Measurements from ENCODE around the gene PTGER2. TPM values are rescaled to one million over a fixed set of nuclear protein-coding genes. Genes with fewer than 3 reads are reported as not detected.

The PTGER2 gene
- polyA plus RNA-seq, 1 donor from 2014 or later, result not detected

- TF ChIP-seq RAD21 (conservative IDR thresholded peaks at IDR 0.05) (no peak), EZH2 (IDR thresholded peaks at IDR 0.05; ENCODE audit: borderline replicate concordance, insufficient read depth, low read length, poor library complexity, severe bottlenecking) (no peak), MXI1 (conservative IDR thresholded peaks at IDR 0.05; ENCODE audit: poor library complexity, severe bottlenecking) (no peak), TAF1 (IDR thresholded peaks at IDR 0.05; ENCODE audit: low read depth) (no peak), POLR2AphosphoS5 (IDR thresholded peaks at IDR 0.05) (no peak), SMC3 (conservative IDR thresholded peaks at IDR 0.05; ENCODE audit: poor library complexity) (no peak), EP300 (conservative IDR thresholded peaks at IDR 0.05; ENCODE audit: poor library complexity, severe bottlenecking) (no peak)
- TF ChIP-seq, protein P1, sequence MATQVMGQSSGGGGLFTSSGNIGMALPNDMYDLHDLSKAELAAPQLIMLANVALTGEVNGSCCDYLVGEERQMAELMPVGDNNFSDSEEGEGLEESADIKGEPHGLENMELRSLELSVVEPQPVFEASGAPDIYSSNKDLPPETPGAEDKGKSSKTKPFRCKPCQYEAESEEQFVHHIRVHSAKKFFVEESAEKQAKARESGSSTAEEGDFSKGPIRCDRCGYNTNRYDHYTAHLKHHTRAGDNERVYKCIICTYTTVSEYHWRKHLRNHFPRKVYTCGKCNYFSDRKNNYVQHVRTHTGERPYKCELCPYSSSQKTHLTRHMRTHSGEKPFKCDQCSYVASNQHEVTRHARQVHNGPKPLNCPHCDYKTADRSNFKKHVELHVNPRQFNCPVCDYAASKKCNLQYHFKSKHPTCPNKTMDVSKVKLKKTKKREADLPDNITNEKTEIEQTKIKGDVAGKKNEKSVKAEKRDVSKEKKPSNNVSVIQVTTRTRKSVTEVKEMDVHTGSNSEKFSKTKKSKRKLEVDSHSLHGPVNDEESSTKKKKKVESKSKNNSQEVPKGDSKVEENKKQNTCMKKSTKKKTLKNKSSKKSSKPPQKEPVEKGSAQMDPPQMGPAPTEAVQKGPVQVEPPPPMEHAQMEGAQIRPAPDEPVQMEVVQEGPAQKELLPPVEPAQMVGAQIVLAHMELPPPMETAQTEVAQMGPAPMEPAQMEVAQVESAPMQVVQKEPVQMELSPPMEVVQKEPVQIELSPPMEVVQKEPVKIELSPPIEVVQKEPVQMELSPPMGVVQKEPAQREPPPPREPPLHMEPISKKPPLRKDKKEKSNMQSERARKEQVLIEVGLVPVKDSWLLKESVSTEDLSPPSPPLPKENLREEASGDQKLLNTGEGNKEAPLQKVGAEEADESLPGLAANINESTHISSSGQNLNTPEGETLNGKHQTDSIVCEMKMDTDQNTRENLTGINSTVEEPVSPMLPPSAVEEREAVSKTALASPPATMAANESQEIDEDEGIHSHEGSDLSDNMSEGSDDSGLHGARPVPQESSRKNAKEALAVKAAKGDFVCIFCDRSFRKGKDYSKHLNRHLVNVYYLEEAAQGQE (IDR thresholded peaks at IDR 0.05; ENCODE audit: borderline replicate concordance), result no peak
- TF ChIP-seq, protein P2, sequence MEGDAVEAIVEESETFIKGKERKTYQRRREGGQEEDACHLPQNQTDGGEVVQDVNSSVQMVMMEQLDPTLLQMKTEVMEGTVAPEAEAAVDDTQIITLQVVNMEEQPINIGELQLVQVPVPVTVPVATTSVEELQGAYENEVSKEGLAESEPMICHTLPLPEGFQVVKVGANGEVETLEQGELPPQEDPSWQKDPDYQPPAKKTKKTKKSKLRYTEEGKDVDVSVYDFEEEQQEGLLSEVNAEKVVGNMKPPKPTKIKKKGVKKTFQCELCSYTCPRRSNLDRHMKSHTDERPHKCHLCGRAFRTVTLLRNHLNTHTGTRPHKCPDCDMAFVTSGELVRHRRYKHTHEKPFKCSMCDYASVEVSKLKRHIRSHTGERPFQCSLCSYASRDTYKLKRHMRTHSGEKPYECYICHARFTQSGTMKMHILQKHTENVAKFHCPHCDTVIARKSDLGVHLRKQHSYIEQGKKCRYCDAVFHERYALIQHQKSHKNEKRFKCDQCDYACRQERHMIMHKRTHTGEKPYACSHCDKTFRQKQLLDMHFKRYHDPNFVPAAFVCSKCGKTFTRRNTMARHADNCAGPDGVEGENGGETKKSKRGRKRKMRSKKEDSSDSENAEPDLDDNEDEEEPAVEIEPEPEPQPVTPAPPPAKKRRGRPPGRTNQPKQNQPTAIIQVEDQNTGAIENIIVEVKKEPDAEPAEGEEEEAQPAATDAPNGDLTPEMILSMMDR (IDR thresholded peaks at IDR 0.05; ENCODE audit: poor library complexity, severe bottlenecking), result no peak
Measured at GRCh38 chr14:52370406-52370935, 56.4 kb downstream of the PTGER2 start.

DNA sequence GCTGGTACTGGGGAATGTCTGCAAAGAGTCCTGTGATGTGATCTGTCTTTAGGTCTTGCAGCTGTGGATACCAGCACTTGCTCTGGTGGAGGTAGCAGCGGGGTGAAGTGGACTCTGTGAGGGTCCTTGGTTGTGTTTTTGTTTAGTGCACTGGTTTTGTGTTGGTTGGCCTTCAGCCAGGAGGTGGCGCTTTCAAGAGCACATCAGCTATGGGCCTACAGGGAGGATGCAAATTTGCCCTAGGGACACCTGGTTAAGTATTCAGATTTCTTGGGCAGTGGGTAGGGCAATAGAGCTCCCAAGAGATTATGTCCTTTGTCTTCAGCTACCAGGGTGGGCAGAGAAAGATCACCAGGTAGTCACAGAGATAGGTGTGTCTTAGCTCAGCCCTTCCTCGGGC is 63.8 kb downstream of the PTGER2 start:
- no peaks in the 10 kb centered on the region for H3K9me2 ChIP-seq (ENCODE audit: insufficient read depth, low read length)
- no peaks in the 10 kb centered on the region for H3K9me3 ChIP-seq (ENCODE audit: low read length)
- no peak overlapping the region for H2AFZ ChIP-seq (ENCODE audit: low read depth, low read length)
- H4K20me1 ChIP-seq (ENCODE audit: insufficient read depth), result no peaks in the 10 kb centered on the region
- H3K27me3 ChIP-seq (ENCODE audit: insufficient read depth, low read depth, low read length), result no peaks in the 10 kb centered on the region
- no peak overlapping the region for H3K4me2 ChIP-seq (ENCODE audit: low read length)
- no peak overlapping the region for H3K4me3 ChIP-seq (ENCODE audit: low read length)
- H3K79me2 ChIP-seq (replicated peaks; ENCODE audit: insufficient read depth, low read length), result no peaks in the 10 kb centered on the region
- H3K9ac ChIP-seq (ENCODE audit: low read length), result no peak overlapping the region
- TF ChIP-seq TAF1 (IDR thresholded peaks at IDR 0.05; ENCODE audit: low read depth) (no peak), EP300 (conservative IDR thresholded peaks at IDR 0.05; ENCODE audit: poor library complexity, severe bottlenecking) (no peak), RAD21 (conservative IDR thresholded peaks at IDR 0.05) (no peak), POLR2AphosphoS5 (IDR thresholded peaks at IDR 0.05) (no peak), MXI1 (conservative IDR thresholded peaks at IDR 0.05; ENCODE audit: poor library complexity, severe bottlenecking) (no peak), SMC3 (conservative IDR thresholded peaks at IDR 0.05; ENCODE audit: poor library complexity) (no peak), EZH2 (IDR thresholded peaks at IDR 0.05; ENCODE audit: borderline replicate concordance, insufficient read depth, low read length, poor library complexity, severe bottlenecking) (no peak)
- TF ChIP-seq, protein P1 (IDR thresholded peaks at IDR 0.05; ENCODE audit: borderline replicate concordance), result no peak
- TF ChIP-seq, protein P2 (IDR thresholded peaks at IDR 0.05; ENCODE audit: poor library complexity, severe bottlenecking), result no peak
- no peak overlapping the region for H3K27ac ChIP-seq (ENCODE audit: low read length)
- no peaks in the 10 kb centered on the region for H3F3A ChIP-seq (ENCODE audit: insufficient read depth, low read length, poor library complexity, severe bottlenecking)
- H3K36me3 ChIP-seq (ENCODE audit: insufficient read depth, low read length), result no peaks in the 10 kb centered on the region

More at GRCh38 chr14:52370406-52370935, 56.4 kb downstream of the PTGER2 start:
- Histone ChIP-seq H3K36me3 (ENCODE audit: insufficient read depth, low read length) (no peaks in the 10 kb centered on the region), H3K9ac (ENCODE audit: low read length) (no peak overlapping the region), H3F3A (ENCODE audit: insufficient read depth, low read length, poor library complexity, severe bottlenecking) (no peaks in the 10 kb centered on the region), H3K4me2 (ENCODE audit: low read length) (no peak overlapping the region), H3K9me3 (ENCODE audit: low read length) (no peaks in the 10 kb centered on the region), H3K27ac (ENCODE audit: low read length) (no peak overlapping the region), H4K20me1 (ENCODE audit: insufficient read depth) (no peaks in the 10 kb centered on the region), H3K4me3 (ENCODE audit: low read length) (no peak overlapping the region), H3K27me3 (ENCODE audit: insufficient read depth, low read depth, low read length) (no peaks in the 10 kb centered on the region), H3K9me2 (ENCODE audit: insufficient read depth, low read length) (no peaks in the 10 kb centered on the region), H3K79me2 (replicated peaks; ENCODE audit: insufficient read depth, low read length) (no peaks in the 10 kb centered on the region), H2AFZ (ENCODE audit: low read depth, low read length) (no peak overlapping the region)

All from neural cell (in vitro differentiated cells).